Anterior cingulate cortex (tissue), 58 donors: ENCODE data around the gene TRAPPC8.
"Not testable (repeated sequence)": the region's sequence is repeated elsewhere in the genome, so short reads cannot be mapped to it uniquely, and the experiment has no call there.

Experiments
- DNase-seq, 58 donors: peaks; one replicate each; lab custom pipeline; 2025; lab: John Stamatoyannopoulos, UW

TRAPPC8 gene

DNA sequence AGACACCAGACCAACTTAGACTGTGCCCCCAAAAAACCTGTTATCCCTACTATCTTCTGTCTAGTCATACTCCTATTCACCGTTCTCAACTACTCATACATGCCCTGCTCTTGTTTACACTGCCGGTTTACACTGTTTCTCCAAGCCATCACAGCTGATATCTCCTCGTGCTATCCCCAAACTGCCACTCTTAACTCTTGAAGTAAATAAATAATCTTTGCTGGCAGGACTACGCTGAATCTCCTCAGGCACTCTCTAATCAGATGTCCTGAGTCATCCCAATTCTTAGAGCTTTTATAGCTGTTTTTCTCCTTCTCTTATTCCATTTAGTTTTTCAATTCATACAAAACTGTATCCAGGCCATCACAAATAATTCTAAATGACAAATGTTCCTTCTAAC, 133.9 kb downstream of the TRAPPC8 start:
- not testable (repeated sequence) for DNase-seq

- DNase-seq = no peak
These were observed 141.8 kb downstream of the TRAPPC8 start for GRCh38 chr18:31801078-31801477.

GRCh38 chr18:31799257-31799656, 143.7 kb downstream of the TRAPPC8 start:
- DNase-seq = not testable (repeated sequence)

GRCh38 chr18:31798399-31798798, 144.5 kb downstream of the TRAPPC8 start:
- DNase-seq = no peak

DNA sequence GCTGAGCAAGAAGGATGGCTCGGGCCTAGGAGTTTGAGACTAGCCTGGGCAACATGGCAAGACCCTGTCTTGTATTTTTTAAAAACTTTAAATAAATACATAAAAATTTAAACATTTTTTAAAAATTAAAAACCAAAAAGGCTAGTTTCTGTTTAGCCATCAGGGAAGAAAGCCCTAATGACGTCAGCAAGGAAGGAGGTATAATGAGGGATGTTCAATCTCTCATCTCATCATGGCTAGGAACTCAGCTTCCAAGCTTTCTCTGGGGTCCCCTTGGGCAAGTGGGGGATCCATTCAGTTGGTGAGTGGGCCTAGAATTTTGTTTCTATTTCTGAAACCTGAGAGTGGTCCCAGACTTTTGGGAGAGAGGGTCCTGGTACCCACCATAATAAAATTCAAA, 147.2 kb downstream of the TRAPPC8 start:
- DNase-seq = no peak

DNA sequence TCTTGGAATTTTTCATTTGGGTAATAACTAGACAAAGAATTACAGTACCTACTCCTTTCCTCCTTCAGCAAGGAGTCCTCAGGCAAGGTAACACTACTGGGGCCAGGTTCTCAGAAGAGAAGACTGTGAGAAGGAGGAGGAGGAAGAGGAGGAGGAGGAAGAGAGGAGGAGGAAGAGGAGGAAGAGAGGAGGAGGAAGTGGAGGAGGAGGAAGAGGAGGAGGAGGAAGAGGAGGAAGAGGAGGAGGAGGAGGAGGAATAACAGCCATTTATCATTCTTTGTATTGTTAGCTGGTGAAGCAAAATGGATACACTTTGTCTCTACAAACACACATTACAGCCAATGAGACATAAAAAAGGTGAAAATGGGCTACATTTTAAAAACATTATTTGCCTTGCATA, 149.4 kb downstream of the TRAPPC8 start:
- DNase-seq = no peak

GRCh38 chr18:31792580-31792911, 150.4 kb downstream of the TRAPPC8 start:
- no peak for DNase-seq

DNA sequence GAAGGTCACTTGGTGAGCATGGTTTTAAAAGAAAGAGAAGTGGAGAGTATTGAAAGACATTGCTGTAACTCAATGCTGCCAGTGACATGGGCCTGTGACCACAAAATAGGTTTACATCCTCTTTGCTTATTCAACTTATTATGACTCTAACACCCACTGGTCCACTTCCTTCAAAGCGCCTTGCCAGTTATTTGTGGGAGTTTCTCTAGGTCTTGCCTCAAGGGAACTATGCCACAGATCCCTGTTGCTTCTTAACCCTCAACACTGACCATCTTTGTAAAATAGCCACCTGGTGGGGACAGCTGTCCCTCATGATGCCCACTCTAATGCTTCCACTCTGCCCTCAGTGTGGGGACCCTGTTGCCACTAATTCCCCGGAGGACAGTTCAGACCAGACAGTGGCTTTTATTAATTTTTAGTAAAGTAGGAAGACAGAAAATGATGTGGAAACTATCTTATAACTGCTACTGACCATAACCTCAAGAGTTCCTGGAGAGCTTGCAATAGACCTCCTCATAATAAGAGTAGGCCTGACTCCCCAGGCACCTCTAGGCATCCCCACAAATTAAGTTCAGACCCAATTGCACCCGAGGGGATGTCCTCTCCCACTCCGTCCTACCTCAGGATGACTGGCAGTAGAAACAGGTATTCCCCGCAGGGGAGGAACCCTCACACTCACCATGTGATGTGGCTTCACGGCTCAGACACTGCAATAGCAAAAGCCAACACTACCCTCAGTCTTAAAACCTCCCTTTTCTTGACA, 150.9 kb downstream of the TRAPPC8 start:
- DNase-seq = no peak

- no peak for DNase-seq
These were observed 153.5 kb downstream of the TRAPPC8 start for GRCh38 chr18:31789409-31789808.

- no peak for DNase-seq
These were observed 159.9 kb downstream of the TRAPPC8 start for GRCh38 chr18:31783059-31783458.
